Upper lobe of left lung (tissue), 4 donors: ENCODE data around the gene GOLGA8K.
"Not testable (repeated sequence)": the region's sequence is repeated elsewhere in the genome, so short reads cannot be mapped to it uniquely, and the experiment has no call there.

ENCODE experiments used
- CTCF ChIP-seq, 6 experiments: fragments of 450-650 bp in 4 of 6; fragments of 200-600 bp in 2 of 6; sonication (generic) in 2 of 6; IDR thresholded peaks; one replicate each; pipeline ENCODE4 v1.5.1; 2016 to 2019; ENCODE audit warnings: antibody characterized with exemption in 6 of 6
- EP300 ChIP-seq, 4 donors: sonication (generic); formaldehyde crosslinking; IDR thresholded peaks; one replicate each; pipeline ENCODE4 v1.5.1; 2017; ENCODE audit warnings: antibody characterized with exemption in 4 of 4, control low read depth in 2 of 4
- POLR2A ChIP-seq, 4 donors: fragments of 450-650 bp; IDR thresholded peaks; one replicate each; pipeline ENCODE4 v1.5.1; 2016 to 2017; ENCODE audit warnings: antibody characterized with exemption in 4 of 4, mild to moderate bottlenecking in 2 of 4
- POLR2AphosphoS5 ChIP-seq, 2 donors: sonication (generic); formaldehyde crosslinking; IDR thresholded peaks; one replicate each; pipeline ENCODE4 v1.5.1; 2017; ENCODE audit warnings: antibody characterized with exemption in 2 of 2

DNA sequence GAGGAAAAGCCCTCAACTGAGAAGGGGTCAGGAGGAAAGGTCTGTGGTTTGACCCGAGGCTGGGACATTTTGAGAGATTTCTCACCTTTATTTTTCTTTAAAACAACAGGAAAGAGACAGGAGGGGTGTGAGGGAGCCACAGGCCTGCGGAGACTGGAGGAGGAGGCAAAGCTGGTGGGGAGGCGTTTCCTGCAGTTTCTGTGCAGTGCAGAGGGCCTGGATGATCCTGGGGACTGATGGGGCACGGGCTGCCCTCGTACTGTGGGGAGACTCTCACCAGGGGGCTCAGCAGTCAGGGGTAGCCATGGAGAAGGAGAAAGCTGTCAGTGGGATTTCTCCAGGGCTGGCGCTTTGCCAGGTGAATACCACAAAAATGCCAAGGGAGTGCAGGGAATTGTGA is 29.4 kb downstream of the GOLGA8K start:
- not testable (repeated sequence) for TF ChIP-seq POLR2A, CTCF, EP300, POLR2AphosphoS5 (IDR thresholded peaks at IDR 0.05)
